Measurements from ENCODE around the gene NTS. TPM values are rescaled to one million over a fixed set of nuclear protein-coding genes. Genes with fewer than 3 reads are reported as not detected.

NTS gene, protein sequence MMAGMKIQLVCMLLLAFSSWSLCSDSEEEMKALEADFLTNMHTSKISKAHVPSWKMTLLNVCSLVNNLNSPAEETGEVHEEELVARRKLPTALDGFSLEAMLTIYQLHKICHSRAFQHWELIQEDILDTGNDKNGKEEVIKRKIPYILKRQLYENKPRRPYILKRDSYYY
- total RNA-seq (ENCODE audit: unreplicated experiment): 2.3 TPM
- long read RNA-seq, partial matches to known transcripts: 0 of 2 reads
- long read RNA-seq, other reads (novel, unspliced or antisense): 0 of 2 reads

- no peaks in the 10 kb centered on the region for H3K36me3 Mint-ChIP-seq (ENCODE audit: unreplicated experiment)
- H3K27me3 Mint-ChIP-seq (ENCODE audit: unreplicated experiment): no peaks in the 10 kb centered on the region
- no peak for TF ChIP-seq CTCF (IDR thresholded peaks at IDR 0.05; ENCODE audit: partially characterized antibody, unreplicated experiment)
- H3K9me3 Mint-ChIP-seq (ENCODE audit: unreplicated experiment): no peaks in the 10 kb centered on the region
- peaks cover 2% of the 10 kb centered on the region for H3K4me1 Mint-ChIP-seq (ENCODE audit: low read depth, unreplicated experiment)
- no peak for DNase-seq
- H3K27ac Mint-ChIP-seq (ENCODE audit: unreplicated experiment): peak within 1 kb of the TSS; percentile 9
- H3K4me3 Mint-ChIP-seq (ENCODE audit: unreplicated experiment): peak within 1 kb of the TSS; percentile 13
Measured at GRCh38 chr12:85874031-85874461, at the start of gene NTS. TSS of gene NTS (plus strand) at chr12:85874295. CDS start at chr12:85874404, 109 bp downstream.

DNA sequence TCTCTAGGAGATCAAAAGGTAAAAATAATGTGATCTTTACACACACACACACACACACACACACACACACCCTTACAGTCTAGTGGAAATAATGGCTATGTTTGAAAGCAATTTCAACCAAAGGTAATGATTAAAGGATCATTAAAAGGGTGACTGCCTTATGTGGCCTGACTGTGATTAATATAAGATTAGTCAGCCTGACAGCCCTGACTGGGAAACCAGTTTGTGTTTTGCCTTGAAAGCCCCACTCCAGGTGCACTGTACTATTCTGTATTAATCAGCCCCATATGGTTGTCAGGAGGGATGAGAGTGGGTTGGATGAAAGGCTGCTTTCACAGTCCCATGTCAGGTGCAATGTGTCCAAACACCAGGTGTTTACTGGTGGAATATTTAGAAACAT is 48.3 kb upstream of the NTS start:
- H3K4me3 Mint-ChIP-seq (ENCODE audit: unreplicated experiment): no peak overlapping the region
- DNase-seq: no peak
- H3K9me3 Mint-ChIP-seq (ENCODE audit: unreplicated experiment): no peaks in the 10 kb centered on the region
- no peaks in the 10 kb centered on the region for H3K36me3 Mint-ChIP-seq (ENCODE audit: unreplicated experiment)
- H3K27me3 Mint-ChIP-seq (ENCODE audit: unreplicated experiment): no peaks in the 10 kb centered on the region
- no peaks in the 10 kb centered on the region for H3K4me1 Mint-ChIP-seq (ENCODE audit: low read depth, unreplicated experiment)
- TF ChIP-seq CTCF (IDR thresholded peaks at IDR 0.05; ENCODE audit: partially characterized antibody, unreplicated experiment): no peak
- H3K27ac Mint-ChIP-seq (ENCODE audit: unreplicated experiment): no peak overlapping the region

- TF ChIP-seq CTCF (IDR thresholded peaks at IDR 0.05; ENCODE audit: partially characterized antibody, unreplicated experiment): no peak
- Mint-ChIP-seq H3K27me3 (ENCODE audit: unreplicated experiment) (no peaks in the 10 kb centered on the region), H3K4me3 (ENCODE audit: unreplicated experiment) (no peak overlapping the region), H3K9me3 (ENCODE audit: unreplicated experiment) (no peaks in the 10 kb centered on the region), H3K27ac (ENCODE audit: unreplicated experiment) (no peak overlapping the region), H3K4me1 (ENCODE audit: low read depth, unreplicated experiment) (no peaks in the 10 kb centered on the region), H3K36me3 (ENCODE audit: unreplicated experiment) (no peaks in the 10 kb centered on the region)
- DNase-seq: no peak
Measured at GRCh38 chr12:85828576-85828975, 45.5 kb upstream of the NTS start.

DNA sequence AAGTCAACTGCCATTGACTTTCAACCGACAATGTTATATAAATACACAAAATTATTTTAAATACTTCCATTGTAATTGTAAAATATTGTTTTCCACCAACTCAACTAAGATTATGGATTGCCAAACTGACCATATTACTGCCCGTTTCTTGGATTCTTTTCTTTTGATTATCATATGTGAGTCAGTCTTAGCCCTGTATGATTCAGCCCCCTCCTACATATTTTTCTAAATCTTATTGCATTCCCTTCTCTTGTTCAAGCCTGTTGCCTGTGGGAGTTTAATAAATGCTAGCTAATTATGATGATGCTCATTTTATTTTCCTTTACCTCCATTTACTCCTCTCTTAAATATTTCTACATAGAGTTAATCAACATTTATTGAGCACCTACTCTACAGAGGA is 44.7 kb upstream of the NTS start:
- no peak for DNase-seq
- no peaks in the 10 kb centered on the region for H3K36me3 Mint-ChIP-seq (ENCODE audit: unreplicated experiment)
- H3K9me3 Mint-ChIP-seq (ENCODE audit: unreplicated experiment): no peaks in the 10 kb centered on the region
- H3K27ac Mint-ChIP-seq (ENCODE audit: unreplicated experiment): no peak overlapping the region
- H3K4me1 Mint-ChIP-seq (ENCODE audit: low read depth, unreplicated experiment): no peaks in the 10 kb centered on the region
- H3K27me3 Mint-ChIP-seq (ENCODE audit: unreplicated experiment): no peaks in the 10 kb centered on the region
- no peak overlapping the region for H3K4me3 Mint-ChIP-seq (ENCODE audit: unreplicated experiment)
- TF ChIP-seq CTCF (IDR thresholded peaks at IDR 0.05; ENCODE audit: partially characterized antibody, unreplicated experiment): no peak

- Mint-ChIP-seq H3K27me3 (ENCODE audit: unreplicated experiment) (no peaks in the 10 kb centered on the region), H3K9me3 (ENCODE audit: unreplicated experiment) (no peaks in the 10 kb centered on the region)
- TF ChIP-seq CTCF (IDR thresholded peaks at IDR 0.05; ENCODE audit: partially characterized antibody, unreplicated experiment): no peak
Measured at GRCh38 chr12:85831327-85831990, 42.6 kb upstream of the NTS start.

More at GRCh38 chr12:85831327-85831990, 42.6 kb upstream of the NTS start:
- DNase-seq: no peak
- Mint-ChIP-seq H3K4me1 (ENCODE audit: low read depth, unreplicated experiment) (no peaks in the 10 kb centered on the region), H3K4me3 (ENCODE audit: unreplicated experiment) (no peak overlapping the region), H3K36me3 (ENCODE audit: unreplicated experiment) (no peaks in the 10 kb centered on the region), H3K27ac (ENCODE audit: unreplicated experiment) (no peak overlapping the region)

Measured in glutamatergic neuron (in vitro differentiated cells).